GM12891 (cell line): ENCODE data around the gene RPS5.
"Not testable (repeated sequence)": the region's sequence is repeated elsewhere in the genome, so short reads cannot be mapped to it uniquely, and the experiment has no call there.

Experiments
- DNase-seq: peaks from one replicate; pipeline ENCODE4 v3.0.0; 2011; ENCODE audit warnings: low spot score; ENCODE audit not compliant: insufficient read length
- FAIRE-seq: peaks from 2 replicates; lab custom pipeline; 2011; peaks lifted over from hg19 to GRCh38; lab: Jason Lieb, UNC
- PAX5 ChIP-seq: IDR thresholded peaks from 2 replicates; pipeline ENCODE4 v1.6.1; 2011; ENCODE audit warnings: low read length, moderate library complexity, mild to moderate bottlenecking; ENCODE audit not compliant: insufficient read depth, severe bottlenecking
- POLR2A ChIP-seq: IDR thresholded peaks from 2 replicates; pipeline ENCODE4 v1.6.1; 2011; ENCODE audit warnings: low read depth, low read length, control low read depth
- POLR2AphosphoS5 ChIP-seq: IDR thresholded peaks from 2 replicates; pipeline ENCODE4 v1.6.1; 2011; ENCODE audit warnings: low read depth, low read length, control low read depth
- POU2F2 ChIP-seq: IDR thresholded peaks from 2 replicates; pipeline ENCODE4 v1.6.1; 2011; ENCODE audit warnings: low read depth, mild to moderate bottlenecking, control low read depth, low read length, moderate library complexity
- SPI1 ChIP-seq: IDR thresholded peaks from 2 replicates; pipeline ENCODE4 v1.6.1; 2011; ENCODE audit warnings: low read depth, low read length, control low read depth
- TAF1 ChIP-seq: IDR thresholded peaks from 2 replicates; pipeline ENCODE4 v1.6.1; 2011; ENCODE audit warnings: low read depth, low read length, control low read depth

Gene RPS5

DNA sequence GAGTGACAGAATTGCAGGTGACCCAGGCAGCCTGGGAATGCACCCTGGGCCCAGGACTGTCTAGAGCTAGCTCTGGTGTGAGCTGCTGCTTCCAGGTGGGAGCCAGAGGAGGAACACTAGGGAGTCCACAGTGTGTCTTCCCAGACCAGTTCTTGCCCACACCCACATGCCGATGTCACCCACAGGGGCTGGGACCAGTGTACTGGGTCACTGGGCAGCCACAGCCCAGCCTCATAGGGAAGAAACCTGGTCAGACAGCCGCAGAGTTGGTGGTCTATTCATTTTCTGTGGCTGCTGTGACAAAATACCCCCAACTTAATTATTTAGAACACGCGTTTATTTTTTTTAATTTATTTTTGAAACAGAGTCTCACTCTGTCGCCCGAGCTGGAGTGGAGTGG, 11.5 kb downstream of the RPS5 start:
- DNase-seq (no peak), FAIRE-seq (no peak)
- TF ChIP-seq PAX5, result no peak
- no peak for TF ChIP-seq POLR2A
- no peak for TF ChIP-seq POU2F2
- no peak for TF ChIP-seq SPI1
- no peak for TF ChIP-seq POLR2AphosphoS5
- TF ChIP-seq TAF1, result no peak

DNA sequence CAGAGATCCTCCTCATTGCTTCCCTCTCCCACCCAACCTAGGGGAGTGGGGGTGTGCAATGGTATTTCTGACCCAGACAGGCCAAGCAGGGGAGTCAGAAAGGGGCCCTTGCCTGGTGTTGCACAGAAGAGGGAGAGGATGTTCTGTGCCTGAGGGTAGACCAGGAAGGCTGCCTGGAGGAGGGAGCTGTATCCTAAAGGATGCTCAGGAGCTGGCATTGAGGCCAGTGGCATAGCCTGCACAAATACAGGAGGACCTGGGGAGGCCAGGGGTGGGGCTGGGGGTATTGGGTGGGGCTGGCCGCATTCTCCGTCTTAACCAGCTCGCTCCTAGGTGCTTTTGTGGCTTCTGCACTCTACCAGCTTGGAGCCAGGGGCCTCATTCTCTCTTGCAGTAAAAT, 12.8 kb downstream of the RPS5 start:
- TF ChIP-seq POLR2A (no peak), POLR2AphosphoS5 (no peak), PAX5 (no peak), POU2F2 (no peak), TAF1 (no peak), SPI1 (no peak)
- FAIRE-seq, result no peak
- no peak for DNase-seq

GRCh38 chr19:58400316-58400915, 13.3 kb downstream of the RPS5 start:
- DNase-seq (no peak), FAIRE-seq (no peak)
- TF ChIP-seq POLR2A, result no peak

DNA sequence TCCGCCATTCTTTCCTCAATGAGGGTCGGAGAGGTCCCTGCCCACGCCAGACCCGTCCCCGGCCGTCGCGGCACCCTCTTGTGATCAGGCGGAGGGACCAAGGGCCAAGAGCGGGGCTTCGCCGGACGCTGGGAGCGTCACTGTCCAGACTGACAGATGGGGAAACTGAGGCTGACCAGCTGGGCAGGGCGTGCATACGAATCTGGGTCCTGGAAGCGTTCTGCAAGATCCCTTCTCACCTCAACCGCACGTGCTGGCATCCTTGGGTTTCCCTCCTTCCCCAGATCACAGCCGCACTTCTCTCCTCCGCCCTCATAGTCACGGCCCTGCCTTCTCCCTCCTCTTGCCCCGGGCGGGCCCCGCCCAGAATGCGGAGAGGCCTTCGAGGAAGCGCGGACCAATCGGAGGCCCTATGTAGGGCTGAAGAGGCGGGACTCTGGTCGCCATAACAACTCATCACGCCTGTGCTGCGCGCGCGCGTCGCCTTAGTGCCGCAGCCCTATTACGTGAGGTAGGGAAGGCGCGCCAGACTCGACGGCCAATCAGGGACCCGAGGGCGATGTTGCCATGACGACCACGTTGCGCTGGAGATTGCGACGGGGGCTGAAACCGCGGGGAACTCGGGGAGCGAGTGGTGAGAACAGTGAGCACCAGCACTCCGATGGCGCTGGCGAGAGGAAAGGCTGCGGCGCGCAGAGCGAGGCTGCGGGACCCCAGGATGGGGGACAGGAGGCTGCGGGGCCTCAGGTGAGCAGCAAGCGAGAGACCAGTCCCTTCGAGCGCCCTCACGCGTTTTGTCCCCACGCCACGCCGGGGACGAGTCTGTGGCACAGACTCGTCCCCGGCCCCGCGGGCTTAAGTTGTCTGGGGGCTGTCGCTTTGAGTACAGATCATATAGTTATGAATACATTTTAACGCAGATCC, 14.1 kb downstream of the RPS5 start:
- FAIRE-seq (peak; percentile 99), DNase-seq (peak; percentile 99)
- TF ChIP-seq TAF1 (peak; percentile 96), POLR2AphosphoS5 (peak; percentile 95), SPI1 (no peak; the same call in 1 of the 2 replicates), POU2F2 (no peak; the same call in 1 of the 2 replicates), POLR2A (peak; percentile 94), PAX5 (no peak)

GRCh38 chr19:58401840-58402421, 14.9 kb downstream of the RPS5 start:
- TF ChIP-seq TAF1 (no peak), PAX5 (no peak), POU2F2 (no peak), POLR2AphosphoS5 (no peak), POLR2A (no peak)
- no peak for DNase-seq
- FAIRE-seq, result no peak

- FAIRE-seq, DNase-seq: not testable (repeated sequence)
Observed at GRCh38 chr19:58403920-58404478, 16.9 kb downstream of the RPS5 start.

DNA sequence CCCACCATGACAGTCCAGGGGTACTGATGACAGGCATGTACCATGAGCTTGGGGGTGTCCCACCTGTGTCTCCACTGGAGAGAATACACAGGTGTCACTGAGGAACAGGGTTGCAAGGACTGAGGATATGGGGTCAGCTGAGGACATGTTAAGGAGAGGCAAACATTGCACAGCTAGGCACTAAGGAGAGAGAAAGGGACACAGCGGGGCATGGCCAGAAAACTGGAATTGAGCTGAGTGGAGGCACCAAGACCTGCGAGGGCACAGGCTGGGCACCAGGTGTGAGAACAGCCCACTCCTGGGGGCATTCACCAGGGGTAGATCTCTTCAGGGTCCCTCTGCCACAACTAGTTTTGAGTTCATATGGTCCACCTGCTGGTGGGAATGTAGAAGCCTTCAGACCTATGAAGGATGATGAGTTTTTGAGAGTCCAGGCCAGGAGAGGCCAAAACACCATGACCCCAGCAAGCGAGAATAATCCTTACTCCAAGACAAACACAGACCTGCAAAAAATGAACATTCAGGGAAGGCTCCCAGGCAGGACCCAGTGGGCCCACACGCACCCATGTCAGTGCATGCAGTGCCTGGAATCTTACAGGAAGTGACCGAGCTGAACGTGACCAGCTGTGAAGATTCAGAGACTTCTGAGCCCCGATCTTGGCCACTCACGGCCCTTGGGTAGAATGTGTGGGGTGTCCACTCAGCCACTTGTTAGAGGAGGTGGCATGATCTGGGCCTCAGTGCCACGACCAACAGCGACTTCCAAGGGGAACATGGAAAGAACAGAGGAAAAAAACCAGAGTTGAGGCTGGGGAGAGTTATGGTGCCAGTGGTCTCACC, 20.0 kb downstream of the RPS5 start:
- FAIRE-seq (no peak), DNase-seq (no peak)
- TF ChIP-seq POU2F2 (no peak), POLR2AphosphoS5 (no peak), PAX5 (no peak), TAF1 (no peak), POLR2A (no peak), SPI1 (no peak)

DNA sequence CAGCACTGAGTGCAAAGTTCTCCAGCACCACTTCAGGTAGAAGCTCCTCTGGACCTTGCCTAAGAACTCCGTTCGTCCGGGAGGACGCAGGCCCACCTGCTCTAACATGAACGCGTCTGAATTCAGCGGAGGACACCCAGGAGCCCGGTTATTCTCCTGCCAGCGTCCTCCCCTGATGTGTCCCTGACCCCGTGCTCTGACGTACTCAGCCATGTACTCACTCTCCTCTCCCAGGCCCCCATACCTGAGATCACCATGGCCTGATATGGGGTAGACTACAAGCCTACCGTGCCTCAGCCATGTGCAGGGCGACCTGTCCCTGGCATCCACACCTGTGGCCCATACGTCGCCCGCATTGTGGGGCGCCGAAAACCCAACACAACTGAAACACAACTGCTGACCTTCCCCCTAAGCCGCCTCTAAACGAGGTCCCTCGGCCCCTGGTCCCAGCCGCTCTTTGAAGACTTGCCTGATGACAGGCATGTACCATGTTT, 20.6 kb downstream of the RPS5 start:
- TF ChIP-seq TAF1, result no peak
- TF ChIP-seq POLR2AphosphoS5, result no peak
- TF ChIP-seq POLR2A, result no peak
- TF ChIP-seq POU2F2, result no peak
- no peak for TF ChIP-seq SPI1
- TF ChIP-seq PAX5, result no peak
- FAIRE-seq (no peak), DNase-seq (no peak)
